GM10847 (cell line): Measurements from ENCODE around the gene PSEN2.

ENCODE experiments used
- POLR2A ChIP-seq: IDR thresholded peaks from 2 replicates; pipeline ENCODE4 v1.6.1; 2011; ENCODE audit not compliant: insufficient read length; ENCODE audit errors: extremely low read depth

The PSEN2 gene

GRCh38 chr1:226862890-226863289 lies 7.5 kb upstream of the PSEN2 start:
- TF ChIP-seq POLR2A, result no peak

- TF ChIP-seq POLR2A, result no peak
These were observed 7.0 kb upstream of the PSEN2 start for GRCh38 chr1:226863446-226863845.

GRCh38 chr1:226864311-226864710 lies 6.1 kb upstream of the PSEN2 start:
- TF ChIP-seq POLR2A, result no peak

- TF ChIP-seq POLR2A, result no peak
These were observed 4.8 kb upstream of the PSEN2 start for GRCh38 chr1:226865590-226865989.

GRCh38 chr1:226867461-226868054 lies 2.9 kb upstream of the PSEN2 start:
- no peak for TF ChIP-seq POLR2A

- TF ChIP-seq POLR2A, result no peak
These were observed 1.7 kb upstream of the PSEN2 start for GRCh38 chr1:226868726-226869125.

GRCh38 chr1:226870026-226870400 lies 403 bp upstream of the PSEN2 start:
- no peak for TF ChIP-seq POLR2A

GRCh38 chr1:226871636-226872327 lies 1.4 kb downstream of the PSEN2 start:
- no peak for TF ChIP-seq POLR2A

GRCh38 chr1:226872437-226872836 lies 2.0 kb downstream of the PSEN2 start:
- TF ChIP-seq POLR2A, result no peak

- no peak for TF ChIP-seq POLR2A
These were observed 3.6 kb downstream of the PSEN2 start for GRCh38 chr1:226873771-226874578.

GRCh38 chr1:226874579-226875425 lies 4.4 kb downstream of the PSEN2 start:
- no peak for TF ChIP-seq POLR2A

GRCh38 chr1:226875641-226876295 lies 5.4 kb downstream of the PSEN2 start:
- no peak for TF ChIP-seq POLR2A

GRCh38 chr1:226877669-226878068 lies 7.3 kb downstream of the PSEN2 start:
- no peak for TF ChIP-seq POLR2A

- TF ChIP-seq POLR2A, result no peak
These were observed 10.2 kb downstream of the PSEN2 start for GRCh38 chr1:226880372-226881287.
